ENCODE measurements around the gene VAX1.
"Not testable (repeated sequence)": the region's sequence is repeated elsewhere in the genome, so short reads cannot be mapped to it uniquely, and the experiment has no call there.

VAX1 gene

DNA sequence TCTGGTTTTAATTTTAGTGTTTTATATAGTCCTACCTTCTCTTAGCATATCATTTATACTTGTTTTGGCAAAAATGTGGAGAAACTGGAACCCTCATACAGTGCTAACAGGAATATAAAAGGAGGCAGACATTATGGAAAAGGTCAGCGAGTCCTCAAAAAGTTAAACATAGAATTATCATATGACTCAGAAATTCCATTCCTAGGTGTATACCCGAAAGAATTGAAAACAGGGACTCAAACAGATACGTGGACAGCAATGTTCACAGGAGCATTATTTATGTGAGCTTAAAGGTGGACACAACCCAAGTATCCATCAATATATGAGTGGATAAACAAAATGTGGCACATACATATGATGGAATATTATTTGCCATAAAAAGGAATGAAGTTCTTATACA lies 51.5 kb downstream of the VAX1 start:
- Mint-ChIP-seq H3K36me3 (ENCODE audit: low read depth) (no peaks in the 10 kb centered on the region), H3K4me3 (no peak overlapping the region), H3K4me1 (ENCODE audit: low read depth) (no peaks in the 10 kb centered on the region), H3K27me3 (ENCODE audit: low read depth) (no peaks in the 10 kb centered on the region), H3K27ac (no peak overlapping the region), H3K9me3 (no peaks in the 10 kb centered on the region)

DNA sequence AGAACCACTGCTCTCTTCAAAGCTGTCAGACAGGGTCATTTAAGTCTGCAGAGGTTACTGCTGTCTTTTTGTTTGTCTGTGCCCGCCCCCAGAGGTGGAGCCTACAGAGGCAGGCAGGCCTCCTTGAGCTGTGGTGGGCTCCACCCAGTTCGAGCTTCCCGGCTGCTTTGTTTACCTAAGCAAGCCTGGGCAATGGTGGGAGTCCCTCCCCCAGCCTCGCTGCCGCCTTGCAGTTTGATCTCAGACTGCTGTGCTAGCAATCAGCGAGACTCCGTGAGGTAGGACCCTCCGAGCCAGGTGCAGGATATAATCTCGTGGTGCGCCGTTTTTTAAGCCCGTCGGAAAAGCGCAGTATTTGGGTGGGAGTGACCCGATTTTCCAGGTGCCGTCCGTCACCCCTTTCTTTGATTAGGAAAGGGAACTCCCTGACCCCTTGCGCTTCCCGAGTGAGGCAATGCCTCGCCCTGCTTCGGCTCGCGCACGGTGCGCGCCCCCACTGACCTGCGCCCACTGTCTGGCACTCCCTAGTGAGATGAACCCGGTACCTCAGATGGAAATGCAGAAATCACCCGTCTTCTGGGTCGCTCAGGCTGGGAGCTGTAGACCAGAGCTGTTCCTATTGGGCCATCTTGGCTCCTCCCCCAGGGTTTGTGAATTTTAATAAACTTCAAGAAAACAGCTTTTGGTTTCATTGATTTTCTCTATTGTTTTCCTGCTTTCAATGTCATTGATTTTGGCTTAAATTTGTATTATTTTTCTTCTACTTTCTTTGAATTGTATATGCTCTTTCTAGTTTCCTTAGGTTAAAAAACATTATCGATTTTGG lies 53.4 kb downstream of the VAX1 start:
- not testable (repeated sequence) for H3K36me3 Mint-ChIP-seq (ENCODE audit: low read depth); H3K27ac Mint-ChIP-seq; H3K4me1 Mint-ChIP-seq (ENCODE audit: low read depth); H3K9me3 Mint-ChIP-seq; H3K27me3 Mint-ChIP-seq (ENCODE audit: low read depth); H3K4me3 Mint-ChIP-seq
